Fibroblast of villous mesenchyme (primary cell): ENCODE measurements around the gene KRTAP10-9. TPM values are rescaled to one million over a fixed set of nuclear protein-coding genes. Genes with fewer than 3 reads are reported as not detected.
A peak's percentile ranks its signal among the peaks of the same experiment; 100 is the strongest.
"Not testable (repeated sequence)": the region's sequence is repeated elsewhere in the genome, so short reads cannot be mapped to it uniquely, and the experiment has no call there.

Source experiments
- DNase-seq: peaks from one replicate; pipeline ENCODE4 v3.0.0-alpha.2; 2010; ENCODE audit warnings: low read depth
- H3K4me3 ChIP-seq: 2 replicates; pipeline ENCODE4 v1.5.1; 2011; ENCODE audit warnings: low read depth, mild to moderate bottlenecking, low read length
- total RNA-seq: library from RNA; depleted of rRNA; stranded (reverse); fragments of >200 nt; gene quantifications from 2 replicates; pipeline ENCODE4 v1.2.3, GENCODE V29; 2012
- TF ChIP-seq, protein P1 (sequence below): IDR thresholded peaks from 2 replicates; pipeline ENCODE4 v1.5.1; 2012; ENCODE audit warnings: low read depth, mild to moderate bottlenecking, low read length; ENCODE audit not compliant: insufficient read depth

Gene KRTAP10-9
- total RNA-seq, 1 donor: not detected

DNA sequence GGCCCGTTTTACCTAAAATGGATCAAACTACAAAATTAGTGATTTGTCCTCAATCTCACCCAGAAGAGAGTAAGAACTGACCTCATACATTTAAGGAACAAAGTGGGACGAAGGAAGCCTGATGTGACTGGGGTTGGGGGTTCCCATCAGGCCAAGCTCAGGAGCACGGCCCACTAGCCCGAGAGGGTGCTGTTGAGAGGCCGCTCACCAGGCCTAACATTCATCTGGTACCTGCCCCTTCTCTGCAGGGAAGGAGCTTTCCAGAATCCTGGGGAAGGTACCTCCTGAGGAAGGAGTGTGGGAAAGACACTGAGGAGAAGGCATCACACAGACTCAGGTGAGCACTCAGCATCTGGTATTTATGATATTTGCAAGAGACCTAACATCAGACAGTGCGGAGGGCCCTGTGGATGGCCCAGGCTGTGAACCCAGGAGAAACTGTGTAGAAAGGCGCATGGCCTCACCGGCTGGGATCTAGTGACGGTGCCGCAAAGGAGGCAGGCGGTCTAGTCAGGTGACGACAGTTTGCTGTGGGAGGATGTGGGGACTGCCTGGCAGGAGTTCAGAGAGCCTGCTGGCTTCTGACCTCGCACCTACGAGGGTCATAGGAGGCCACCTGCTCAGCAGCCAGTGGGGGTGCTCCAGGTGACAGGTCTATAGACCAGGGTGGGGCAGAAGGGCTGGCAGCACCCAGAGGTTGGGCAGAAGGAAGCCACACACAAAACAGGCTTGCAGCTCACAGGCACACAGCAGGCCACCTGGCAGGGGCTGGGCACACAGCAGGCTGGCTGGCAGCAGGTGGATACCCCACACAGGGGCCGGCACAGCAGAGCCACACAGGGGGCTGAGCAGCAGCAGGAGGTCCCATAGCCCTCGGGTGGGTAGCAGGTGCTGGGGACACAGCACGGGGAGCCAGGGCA is 27.0 kb downstream of the KRTAP10-9 start:
- no peak overlapping the region for H3K4me3 ChIP-seq
- TF ChIP-seq, protein P1, sequence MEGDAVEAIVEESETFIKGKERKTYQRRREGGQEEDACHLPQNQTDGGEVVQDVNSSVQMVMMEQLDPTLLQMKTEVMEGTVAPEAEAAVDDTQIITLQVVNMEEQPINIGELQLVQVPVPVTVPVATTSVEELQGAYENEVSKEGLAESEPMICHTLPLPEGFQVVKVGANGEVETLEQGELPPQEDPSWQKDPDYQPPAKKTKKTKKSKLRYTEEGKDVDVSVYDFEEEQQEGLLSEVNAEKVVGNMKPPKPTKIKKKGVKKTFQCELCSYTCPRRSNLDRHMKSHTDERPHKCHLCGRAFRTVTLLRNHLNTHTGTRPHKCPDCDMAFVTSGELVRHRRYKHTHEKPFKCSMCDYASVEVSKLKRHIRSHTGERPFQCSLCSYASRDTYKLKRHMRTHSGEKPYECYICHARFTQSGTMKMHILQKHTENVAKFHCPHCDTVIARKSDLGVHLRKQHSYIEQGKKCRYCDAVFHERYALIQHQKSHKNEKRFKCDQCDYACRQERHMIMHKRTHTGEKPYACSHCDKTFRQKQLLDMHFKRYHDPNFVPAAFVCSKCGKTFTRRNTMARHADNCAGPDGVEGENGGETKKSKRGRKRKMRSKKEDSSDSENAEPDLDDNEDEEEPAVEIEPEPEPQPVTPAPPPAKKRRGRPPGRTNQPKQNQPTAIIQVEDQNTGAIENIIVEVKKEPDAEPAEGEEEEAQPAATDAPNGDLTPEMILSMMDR: no peak
- no peak for DNase-seq

DNA sequence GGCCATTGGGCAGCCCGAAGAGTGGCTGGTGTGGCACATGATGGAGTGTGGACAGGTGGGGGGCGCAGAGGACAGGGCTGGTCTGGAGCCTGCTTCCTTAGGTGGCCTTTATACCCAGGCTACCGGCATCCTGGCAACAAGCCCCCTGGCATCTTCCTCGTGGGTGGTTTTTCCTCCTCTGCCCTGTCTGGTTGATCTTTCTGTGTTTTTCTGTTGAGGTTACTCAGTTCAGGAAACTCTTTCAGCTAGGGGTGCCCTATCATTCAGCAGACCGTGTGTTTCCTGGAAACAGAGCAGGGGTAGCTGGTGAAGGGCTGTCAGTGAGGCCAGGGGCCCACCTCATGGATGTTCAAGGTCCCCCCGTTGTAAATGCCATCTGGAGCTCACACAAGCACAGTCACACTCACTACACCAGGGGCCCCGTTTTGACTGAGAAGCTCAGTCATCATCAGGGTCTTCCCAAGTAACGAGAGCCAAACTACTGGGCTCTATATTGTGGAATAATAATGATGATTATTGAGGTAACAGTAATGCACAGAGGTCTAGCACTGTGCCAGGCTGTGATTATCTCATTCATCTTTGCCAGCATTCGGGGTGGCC is 27.8 kb downstream of the KRTAP10-9 start, which contains the start of gene KRTAP12-4:
TSS of gene KRTAP12-4 (minus strand) at position 84 of the 600 bp plus-strand sequence. CDS start at position 39, 45 bp downstream.
- TF ChIP-seq, protein P1: no peak
- no peak for DNase-seq
- no peak within 1 kb of the TSS for H3K4me3 ChIP-seq

DNA sequence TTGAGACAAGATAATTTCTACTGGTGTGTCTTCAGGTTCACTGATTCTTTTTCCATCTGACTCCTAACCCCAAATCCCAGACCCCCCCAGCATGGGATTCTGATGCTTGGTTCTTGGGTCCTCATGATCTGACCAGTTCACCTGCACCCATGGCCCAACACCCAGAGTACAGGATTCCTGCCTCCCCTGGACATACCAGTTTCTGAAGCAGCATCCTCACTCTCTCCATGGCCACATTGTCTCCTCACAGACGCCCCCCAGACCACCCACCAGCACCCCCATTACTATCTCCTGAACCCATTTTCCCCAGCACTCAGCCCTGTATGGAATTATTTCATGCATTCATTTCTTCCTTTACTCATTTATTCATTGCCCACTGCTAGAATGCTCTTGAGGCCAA is 30.0 kb downstream of the KRTAP10-9 start:
- DNase-seq: no peak
- TF ChIP-seq, protein P1: no peak
- H3K4me3 ChIP-seq: no peak overlapping the region

DNA sequence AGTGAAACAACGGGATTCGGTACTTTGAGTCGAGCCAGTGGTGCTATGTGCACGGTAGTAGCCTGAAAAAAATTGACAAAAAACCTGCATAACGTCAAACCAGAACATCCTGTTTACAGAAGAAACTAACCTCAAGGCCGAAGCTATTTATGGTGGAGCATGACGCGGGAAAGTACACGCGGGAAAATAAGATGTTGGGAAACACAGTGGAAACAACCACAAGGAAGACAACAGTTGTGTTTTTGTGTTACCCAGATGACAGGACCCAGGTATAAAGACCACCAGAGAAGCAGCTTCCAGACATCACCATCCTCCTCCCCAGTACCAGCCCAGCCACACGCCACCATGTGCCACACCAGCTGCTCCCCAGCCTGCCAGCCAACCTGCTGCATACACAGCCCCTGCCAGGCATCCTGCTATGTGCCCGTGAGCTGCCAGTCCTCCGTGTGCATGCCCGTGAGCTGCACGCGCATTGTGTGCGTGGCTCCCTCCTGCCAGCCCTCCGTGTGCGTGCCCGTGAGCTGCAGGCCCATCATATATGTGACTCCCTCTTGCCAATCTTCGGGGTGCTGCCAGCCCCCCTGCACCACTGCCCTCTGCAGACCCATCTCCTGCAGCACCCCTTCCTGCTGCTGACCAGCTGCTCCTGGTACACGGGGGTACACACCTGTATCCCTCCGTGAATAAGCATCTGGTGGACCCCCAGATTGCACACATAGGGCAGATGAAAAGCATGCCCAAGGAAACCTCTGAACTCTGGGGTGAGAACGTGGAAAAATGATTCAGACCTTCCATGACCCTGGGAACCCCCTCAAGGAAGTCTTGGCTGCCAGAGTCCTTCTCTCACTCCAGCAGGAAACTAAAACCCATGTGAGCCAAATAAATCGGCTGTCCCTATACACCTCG is 31.0 kb downstream of the KRTAP10-9 start, which contains the start of gene KRTAP12-3:
TSS of gene KRTAP12-3 (plus strand) at position 298 of the 906 bp plus-strand sequence. CDS start at position 346, 48 bp downstream.
- peak; percentile 39 for DNase-seq
- H3K4me3 ChIP-seq: no peak within 1 kb of the TSS
- TF ChIP-seq, protein P1: no peak

DNA sequence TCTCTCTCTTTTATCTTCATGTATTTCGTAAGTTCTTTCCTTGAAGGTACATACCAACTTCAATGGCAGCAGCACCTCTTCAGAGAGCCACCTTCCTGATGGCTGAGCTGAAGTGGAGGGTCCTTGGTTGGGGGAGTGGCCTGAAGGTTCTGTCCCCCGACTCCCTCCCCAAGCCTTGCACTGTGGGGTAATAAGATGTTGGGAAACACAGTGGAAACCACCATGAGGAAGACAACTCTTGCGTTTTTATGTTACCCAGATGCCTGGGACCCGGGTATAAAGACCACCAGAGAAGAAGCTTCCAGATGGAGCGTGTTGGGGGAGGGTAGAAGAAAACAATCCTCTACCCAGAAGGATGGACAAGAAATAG is 31.6 kb downstream of the KRTAP10-9 start:
- no peak for DNase-seq
- no peak overlapping the region for H3K4me3 ChIP-seq
- TF ChIP-seq, protein P1: no peak

DNA sequence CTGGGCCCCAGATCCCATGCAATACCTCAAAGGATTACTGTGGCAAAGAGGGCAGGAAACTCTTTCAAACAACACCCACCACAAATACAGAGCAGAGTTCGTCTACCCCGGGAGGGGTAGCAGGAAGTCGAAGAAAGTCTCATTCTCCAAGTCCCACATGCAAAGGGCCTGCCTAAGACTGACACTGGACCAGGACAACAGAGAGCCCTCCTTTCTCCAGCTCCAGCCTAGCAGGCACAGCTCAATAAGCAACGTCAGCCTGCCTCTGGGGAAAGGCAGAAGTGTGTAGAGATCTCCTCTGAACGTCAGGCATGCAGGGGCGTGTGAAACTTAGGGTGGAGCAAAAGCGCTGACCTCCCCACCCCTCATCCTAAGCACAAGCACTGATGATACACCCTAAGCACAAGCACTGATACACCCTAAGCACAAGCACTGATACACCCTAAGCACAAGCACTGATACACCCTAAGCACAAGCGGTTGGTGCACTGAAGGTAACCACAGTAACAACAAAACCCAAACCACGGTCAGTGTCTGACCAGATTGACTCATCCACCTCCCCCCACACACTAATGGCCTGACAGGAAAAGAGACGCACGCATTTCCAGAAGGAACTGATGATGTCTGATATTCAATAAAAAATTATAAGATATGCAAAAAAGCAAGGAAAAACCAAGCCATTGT is 32.2 kb downstream of the KRTAP10-9 start:
- DNase-seq: no peak
- no peak overlapping the region for H3K4me3 ChIP-seq
- TF ChIP-seq, protein P1: no peak

DNA sequence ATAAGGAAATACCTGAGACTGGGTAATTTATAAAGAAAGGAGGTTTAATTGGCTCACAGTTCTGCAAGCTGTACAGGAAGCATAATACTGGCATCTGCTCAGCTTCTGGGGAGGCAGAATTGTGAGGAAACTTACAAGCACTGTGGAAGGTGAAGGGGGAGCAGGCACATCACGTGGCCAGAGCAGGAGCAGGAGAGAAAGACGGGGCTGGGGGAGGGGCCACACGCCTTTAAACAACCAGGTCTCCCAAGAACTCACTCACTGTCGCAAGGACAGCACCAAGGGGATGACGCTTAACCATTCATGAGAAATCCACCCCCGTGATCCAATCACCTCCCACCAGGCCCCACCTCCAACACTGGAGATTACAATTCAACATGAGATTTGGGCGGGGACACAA is 34.7 kb downstream of the KRTAP10-9 start:
- not testable (repeated sequence) for H3K4me3 ChIP-seq, DNase-seq
